SK-N-SH treated with all-trans-retinoic acid at 6 μM for 48 hours (cell line): ENCODE data around the gene RAB6A.

ENCODE experiments used
- ATAC-seq: fragments of 200-7000 bp; cut with Tn5 transposase; 3 replicates; pipeline ENCODE4 v1.9.1; 2020; ENCODE audit warnings: mild to moderate bottlenecking, moderate library complexity
- ARNTL ChIP-seq: fragments of 450-650 bp; formaldehyde crosslinking; IDR thresholded peaks from 2 replicates; pipeline ENCODE4 v1.5.0; 2020; ENCODE audit warnings: low read depth, mild to moderate bottlenecking, moderate library complexity, borderline replicate concordance
- BACH2 ChIP-seq: fragments of 250-450 bp; sonication (Bioruptor Pico); IDR thresholded peaks from 2 replicates; pipeline ENCODE4 v1.9.0; 2021; ENCODE audit warnings: mild to moderate bottlenecking, borderline replicate concordance
- CSDC2 ChIP-seq: fragments of 250-450 bp; sonication (Bioruptor Pico); IDR thresholded peaks from 2 replicates; pipeline ENCODE4 v1.5.0; 2020; ENCODE audit warnings: mild to moderate bottlenecking, moderate library complexity
- ESRRG ChIP-seq: fragments of 250-450 bp; sonication (Bioruptor Pico); IDR thresholded peaks from 2 replicates; pipeline ENCODE4 v1.6.1; 2021; ENCODE audit warnings: mild to moderate bottlenecking
- GLIS3 ChIP-seq: fragments of 250-450 bp; sonication (Bioruptor Pico); IDR thresholded peaks from 2 replicates; pipeline ENCODE4 v1.5.0; 2020; ENCODE audit warnings: mild to moderate bottlenecking, moderate library complexity
- OSR1 ChIP-seq: fragments of 250-450 bp; sonication (Bioruptor Pico); IDR thresholded peaks from 2 replicates; pipeline ENCODE4 v1.8.0; 2022; ENCODE audit warnings: moderate library complexity, mild to moderate bottlenecking, inconsistent platforms
- PPARA ChIP-seq: fragments of 250-450 bp; sonication (Bioruptor Pico); IDR thresholded peaks from 2 replicates; pipeline ENCODE4 v1.5.0; 2020; ENCODE audit warnings: mild to moderate bottlenecking, borderline replicate concordance
- SNAI2 ChIP-seq: fragments of 250-450 bp; sonication (Bioruptor Pico); IDR thresholded peaks from 2 replicates; pipeline ENCODE4 v1.5.0; 2020; ENCODE audit warnings: mild to moderate bottlenecking, moderate library complexity
- TCF4 ChIP-seq: fragments of 250-450 bp; sonication (Bioruptor Pico); IDR thresholded peaks from 2 replicates; pipeline ENCODE4 v1.8.0; 2021; ENCODE audit warnings: mild to moderate bottlenecking, moderate library complexity, borderline replicate concordance
- TOX ChIP-seq: fragments of 250-450 bp; sonication (Bioruptor Pico); IDR thresholded peaks from 2 replicates; pipeline ENCODE4 v1.8.0; 2021; ENCODE audit warnings: mild to moderate bottlenecking, moderate library complexity, borderline replicate concordance
- ZC3H10 ChIP-seq: fragments of 250-450 bp; sonication (Bioruptor Pico); IDR thresholded peaks from 2 replicates; pipeline ENCODE4 v1.5.1; 2021; ENCODE audit warnings: mild to moderate bottlenecking, moderate library complexity
- ZFP3 ChIP-seq: fragments of 250-450 bp; sonication (Bioruptor Pico); IDR thresholded peaks from 2 replicates; pipeline ENCODE4 v1.5.0; 2020; ENCODE audit warnings: mild to moderate bottlenecking, moderate library complexity
- ZFP30 ChIP-seq: fragments of 450-650 bp; formaldehyde crosslinking; IDR thresholded peaks from 2 replicates; pipeline ENCODE4 v1.5.0; 2022; ENCODE audit warnings: mild to moderate bottlenecking, moderate library complexity
- ZNF565 ChIP-seq: fragments of 450-650 bp; formaldehyde crosslinking; conservative IDR thresholded peaks from 2 replicates; pipeline ENCODE4 v1.5.0; 2020; ENCODE audit warnings: low read depth, mild to moderate bottlenecking, moderate library complexity
- ZNF70 ChIP-seq: fragments of 450-650 bp; formaldehyde crosslinking; IDR thresholded peaks from 2 replicates; pipeline ENCODE4 v1.5.0; 2020; ENCODE audit warnings: mild to moderate bottlenecking, moderate library complexity
- ZNF8 ChIP-seq: fragments of 450-650 bp; formaldehyde crosslinking; IDR thresholded peaks from 2 replicates; pipeline ENCODE4 v1.5.0; 2020; ENCODE audit warnings: mild to moderate bottlenecking, moderate library complexity
- TF ChIP-seq, protein P1 (sequence below): fragments of 250-450 bp; sonication (Bioruptor Pico); IDR thresholded peaks from 2 replicates; pipeline ENCODE4 v1.5.1; 2021; ENCODE audit warnings: mild to moderate bottlenecking, moderate library complexity
- TF ChIP-seq, protein P2 (sequence below): fragments of 250-450 bp; sonication (Bioruptor Pico); IDR thresholded peaks from 2 replicates; pipeline ENCODE4 v1.8.0; 2020; ENCODE audit warnings: mild to moderate bottlenecking, moderate library complexity, borderline replicate concordance
- TF ChIP-seq, protein P3 (sequence below): fragments of 250-450 bp; sonication (Bioruptor Pico); IDR thresholded peaks from 2 replicates; pipeline ENCODE4 v1.8.0; 2021; ENCODE audit warnings: low read depth, mild to moderate bottlenecking, moderate library complexity, borderline replicate concordance
- TF ChIP-seq, protein P4 (sequence below): fragments of 250-450 bp; sonication (Bioruptor Pico); IDR thresholded peaks from 2 replicates; pipeline ENCODE4 v1.5.1; 2020; ENCODE audit warnings: low read depth, mild to moderate bottlenecking, moderate library complexity
- TF ChIP-seq, protein P5 (sequence below): fragments of 250-450 bp; sonication (Bioruptor Pico); IDR thresholded peaks from 2 replicates; pipeline ENCODE4 v1.5.0; 2020; ENCODE audit warnings: mild to moderate bottlenecking, moderate library complexity

RAB6A gene

DNA sequence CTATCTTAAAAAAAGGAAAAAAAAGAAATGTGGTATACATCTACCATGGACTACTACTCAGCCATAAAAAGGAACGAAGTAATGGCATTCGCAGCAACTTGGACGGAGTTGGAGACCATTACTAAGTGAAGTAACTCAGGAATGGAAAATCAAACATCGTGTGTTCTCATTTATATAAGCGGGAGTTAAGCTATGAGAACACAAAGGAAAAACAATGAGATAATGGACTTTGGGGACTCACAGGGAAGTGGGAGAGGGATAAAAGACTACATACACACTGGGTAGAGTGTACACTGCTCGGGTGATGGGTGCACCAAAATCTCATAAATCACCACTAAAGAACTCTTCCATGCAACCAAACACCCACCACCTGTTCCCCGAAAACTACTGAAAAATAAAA, 11.8 kb downstream of the RAB6A start:
- TF ChIP-seq ZNF565 (CRISPR knock-in tag) (no peak), TCF4 (no peak), ESRRG (CRISPR knock-in tag) (no peak), PPARA (CRISPR knock-in tag) (no peak), TOX (CRISPR knock-in tag) (no peak), BACH2 (CRISPR knock-in tag) (no peak), GLIS3 (no peak), ZFP30 (CRISPR knock-in tag) (no peak), ARNTL (CRISPR knock-in tag) (no peak), SNAI2 (no peak), ZFP3 (no peak), CSDC2 (CRISPR knock-in tag) (no peak), ZNF8 (CRISPR knock-in tag) (no peak), OSR1 (no peak), ZC3H10 (no peak)
- TF ChIP-seq, protein P1, sequence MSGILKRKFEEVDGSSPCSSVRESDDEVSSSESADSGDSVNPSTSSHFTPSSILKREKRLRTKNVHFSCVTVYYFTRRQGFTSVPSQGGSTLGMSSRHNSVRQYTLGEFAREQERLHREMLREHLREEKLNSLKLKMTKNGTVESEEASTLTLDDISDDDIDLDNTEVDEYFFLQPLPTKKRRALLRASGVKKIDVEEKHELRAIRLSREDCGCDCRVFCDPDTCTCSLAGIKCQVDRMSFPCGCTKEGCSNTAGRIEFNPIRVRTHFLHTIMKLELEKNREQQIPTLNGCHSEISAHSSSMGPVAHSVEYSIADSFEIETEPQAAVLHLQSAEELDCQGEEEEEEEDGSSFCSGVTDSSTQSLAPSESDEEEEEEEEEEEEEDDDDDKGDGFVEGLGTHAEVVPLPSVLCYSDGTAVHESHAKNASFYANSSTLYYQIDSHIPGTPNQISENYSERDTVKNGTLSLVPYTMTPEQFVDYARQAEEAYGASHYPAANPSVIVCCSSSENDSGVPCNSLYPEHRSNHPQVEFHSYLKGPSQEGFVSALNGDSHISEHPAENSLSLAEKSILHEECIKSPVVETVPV (CRISPR knock-in tag): no peak
- TF ChIP-seq, protein P2, sequence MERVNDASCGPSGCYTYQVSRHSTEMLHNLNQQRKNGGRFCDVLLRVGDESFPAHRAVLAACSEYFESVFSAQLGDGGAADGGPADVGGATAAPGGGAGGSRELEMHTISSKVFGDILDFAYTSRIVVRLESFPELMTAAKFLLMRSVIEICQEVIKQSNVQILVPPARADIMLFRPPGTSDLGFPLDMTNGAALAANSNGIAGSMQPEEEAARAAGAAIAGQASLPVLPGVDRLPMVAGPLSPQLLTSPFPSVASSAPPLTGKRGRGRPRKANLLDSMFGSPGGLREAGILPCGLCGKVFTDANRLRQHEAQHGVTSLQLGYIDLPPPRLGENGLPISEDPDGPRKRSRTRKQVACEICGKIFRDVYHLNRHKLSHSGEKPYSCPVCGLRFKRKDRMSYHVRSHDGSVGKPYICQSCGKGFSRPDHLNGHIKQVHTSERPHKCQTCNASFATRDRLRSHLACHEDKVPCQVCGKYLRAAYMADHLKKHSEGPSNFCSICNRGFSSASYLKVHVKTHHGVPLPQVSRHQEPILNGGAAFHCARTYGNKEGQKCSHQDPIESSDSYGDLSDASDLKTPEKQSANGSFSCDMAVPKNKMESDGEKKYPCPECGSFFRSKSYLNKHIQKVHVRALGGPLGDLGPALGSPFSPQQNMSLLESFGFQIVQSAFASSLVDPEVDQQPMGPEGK (CRISPR knock-in tag): no peak
- TF ChIP-seq, protein P3, sequence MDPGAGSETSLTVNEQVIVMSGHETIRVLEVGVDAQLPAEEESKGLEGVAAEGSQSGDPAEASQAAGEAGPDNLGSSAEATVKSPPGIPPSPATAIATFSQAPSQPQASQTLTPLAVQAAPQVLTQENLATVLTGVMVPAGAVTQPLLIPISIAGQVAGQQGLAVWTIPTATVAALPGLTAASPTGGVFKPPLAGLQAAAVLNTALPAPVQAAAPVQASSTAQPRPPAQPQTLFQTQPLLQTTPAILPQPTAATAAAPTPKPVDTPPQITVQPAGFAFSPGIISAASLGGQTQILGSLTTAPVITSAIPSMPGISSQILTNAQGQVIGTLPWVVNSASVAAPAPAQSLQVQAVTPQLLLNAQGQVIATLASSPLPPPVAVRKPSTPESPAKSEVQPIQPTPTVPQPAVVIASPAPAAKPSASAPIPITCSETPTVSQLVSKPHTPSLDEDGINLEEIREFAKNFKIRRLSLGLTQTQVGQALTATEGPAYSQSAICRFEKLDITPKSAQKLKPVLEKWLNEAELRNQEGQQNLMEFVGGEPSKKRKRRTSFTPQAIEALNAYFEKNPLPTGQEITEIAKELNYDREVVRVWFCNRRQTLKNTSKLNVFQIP: no peak
- TF ChIP-seq, protein P4, sequence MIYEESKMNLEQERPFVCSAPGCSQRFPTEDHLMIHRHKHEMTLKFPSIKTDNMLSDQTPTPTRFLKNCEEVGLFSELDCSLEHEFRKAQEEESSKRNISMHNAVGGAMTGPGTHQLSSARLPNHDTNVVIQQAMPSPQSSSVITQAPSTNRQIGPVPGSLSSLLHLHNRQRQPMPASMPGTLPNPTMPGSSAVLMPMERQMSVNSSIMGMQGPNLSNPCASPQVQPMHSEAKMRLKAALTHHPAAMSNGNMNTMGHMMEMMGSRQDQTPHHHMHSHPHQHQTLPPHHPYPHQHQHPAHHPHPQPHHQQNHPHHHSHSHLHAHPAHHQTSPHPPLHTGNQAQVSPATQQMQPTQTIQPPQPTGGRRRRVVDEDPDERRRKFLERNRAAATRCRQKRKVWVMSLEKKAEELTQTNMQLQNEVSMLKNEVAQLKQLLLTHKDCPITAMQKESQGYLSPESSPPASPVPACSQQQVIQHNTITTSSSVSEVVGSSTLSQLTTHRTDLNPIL (CRISPR knock-in tag): no peak
- TF ChIP-seq, protein P5, sequence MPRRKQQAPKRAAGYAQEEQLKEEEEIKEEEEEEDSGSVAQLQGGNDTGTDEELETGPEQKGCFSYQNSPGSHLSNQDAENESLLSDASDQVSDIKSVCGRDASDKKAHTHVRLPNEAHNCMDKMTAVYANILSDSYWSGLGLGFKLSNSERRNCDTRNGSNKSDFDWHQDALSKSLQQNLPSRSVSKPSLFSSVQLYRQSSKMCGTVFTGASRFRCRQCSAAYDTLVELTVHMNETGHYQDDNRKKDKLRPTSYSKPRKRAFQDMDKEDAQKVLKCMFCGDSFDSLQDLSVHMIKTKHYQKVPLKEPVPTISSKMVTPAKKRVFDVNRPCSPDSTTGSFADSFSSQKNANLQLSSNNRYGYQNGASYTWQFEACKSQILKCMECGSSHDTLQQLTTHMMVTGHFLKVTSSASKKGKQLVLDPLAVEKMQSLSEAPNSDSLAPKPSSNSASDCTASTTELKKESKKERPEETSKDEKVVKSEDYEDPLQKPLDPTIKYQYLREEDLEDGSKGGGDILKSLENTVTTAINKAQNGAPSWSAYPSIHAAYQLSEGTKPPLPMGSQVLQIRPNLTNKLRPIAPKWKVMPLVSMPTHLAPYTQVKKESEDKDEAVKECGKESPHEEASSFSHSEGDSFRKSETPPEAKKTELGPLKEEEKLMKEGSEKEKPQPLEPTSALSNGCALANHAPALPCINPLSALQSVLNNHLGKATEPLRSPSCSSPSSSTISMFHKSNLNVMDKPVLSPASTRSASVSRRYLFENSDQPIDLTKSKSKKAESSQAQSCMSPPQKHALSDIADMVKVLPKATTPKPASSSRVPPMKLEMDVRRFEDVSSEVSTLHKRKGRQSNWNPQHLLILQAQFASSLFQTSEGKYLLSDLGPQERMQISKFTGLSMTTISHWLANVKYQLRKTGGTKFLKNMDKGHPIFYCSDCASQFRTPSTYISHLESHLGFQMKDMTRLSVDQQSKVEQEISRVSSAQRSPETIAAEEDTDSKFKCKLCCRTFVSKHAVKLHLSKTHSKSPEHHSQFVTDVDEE: no peak
- ATAC-seq: no peak

DNA sequence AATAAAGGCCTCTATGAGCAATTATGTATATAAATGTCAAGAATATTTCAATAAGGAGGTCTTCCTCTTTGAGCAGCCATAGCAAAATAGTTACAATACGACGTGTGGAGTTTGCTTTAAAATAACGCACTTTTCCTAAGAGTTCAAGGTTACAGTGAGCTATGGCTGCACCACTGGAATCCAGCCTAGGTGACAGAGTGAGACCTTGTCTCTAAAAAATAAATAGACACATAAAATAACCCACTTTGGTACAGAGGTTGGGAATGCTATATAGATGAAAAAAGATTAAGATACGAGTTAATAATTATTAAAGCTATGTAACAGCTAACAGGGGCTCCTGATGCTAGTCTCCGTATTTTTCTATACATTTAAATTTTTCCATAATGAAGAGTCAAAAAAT, 12.6 kb downstream of the RAB6A start:
- ATAC-seq: no peak
- no peak for TF ChIP-seq PPARA (CRISPR knock-in tag)
- TF ChIP-seq, protein P1 (CRISPR knock-in tag): no peak
- TF ChIP-seq ZFP3: no peak
- no peak for TF ChIP-seq ZNF70 (CRISPR knock-in tag)
- TF ChIP-seq, protein P3: no peak
- TF ChIP-seq CSDC2 (CRISPR knock-in tag): no peak
- TF ChIP-seq ARNTL (CRISPR knock-in tag): no peak
- TF ChIP-seq, protein P4 (CRISPR knock-in tag): no peak
- no peak for TF ChIP-seq GLIS3
- TF ChIP-seq, protein P5: no peak
